Measurements from ENCODE around the gene PABPN1L.

PABPN1L gene

GRCh38 chr16:88851616-88852015 is 14.8 kb downstream of the PABPN1L start:
- Histone ChIP-seq H3K4me2 (ENCODE audit: low read length) (no peak overlapping the region), H3K27ac (ENCODE audit: low read depth, low read length) (no peak overlapping the region), H3K79me2 (ENCODE audit: control insufficient read depth, low read length) (no peaks in the 10 kb centered on the region), H3K4me3 (ENCODE audit: low read length) (no peak overlapping the region), H3K9me3 (ENCODE audit: control insufficient read depth, insufficient read depth, low read length) (no peaks in the 10 kb centered on the region), H3K27me3 (ENCODE audit: control insufficient read depth, low read length) (no peaks in the 10 kb centered on the region), H3K36me3 (ENCODE audit: control insufficient read depth, low read length) (no peaks in the 10 kb centered on the region), H4K20me1 (ENCODE audit: control insufficient read depth, insufficient read depth, low read depth, low read length) (no peaks in the 10 kb centered on the region), H3K9me2 (replicated peaks; ENCODE audit: control insufficient read depth, low read length) (no peaks in the 10 kb centered on the region), H3K4me1 (ENCODE audit: control insufficient read depth, low read length) (peaks cover 16% of the 10 kb centered on the region), H3F3A (ENCODE audit: control insufficient read depth, insufficient read depth) (peaks cover 7% of the 10 kb centered on the region)
- TF ChIP-seq EZH2phosphoT487 (IDR thresholded peaks at IDR 0.05; ENCODE audit: borderline replicate concordance, low read length) (no peak), CTCF (IDR thresholded peaks at IDR 0.05; ENCODE audit: low read depth, low read length, poor library complexity, severe bottlenecking) (no peak)

GRCh38 chr16:88850531-88851199 is 15.8 kb downstream of the PABPN1L start:
- no peak overlapping the region for H3K27ac ChIP-seq (ENCODE audit: low read depth, low read length)
- H3K9me2 ChIP-seq (replicated peaks; ENCODE audit: control insufficient read depth, low read length): no peaks in the 10 kb centered on the region
- TF ChIP-seq EZH2phosphoT487 (IDR thresholded peaks at IDR 0.05; ENCODE audit: borderline replicate concordance, low read length): no peak
- no peak for TF ChIP-seq CTCF (IDR thresholded peaks at IDR 0.05; ENCODE audit: low read depth, low read length, poor library complexity, severe bottlenecking)

GRCh38 chr16:88848557-88848956 is 17.9 kb downstream of the PABPN1L start:
- no peak overlapping the region for H3K4me3 ChIP-seq (ENCODE audit: low read length)
- no peaks in the 10 kb centered on the region for H4K20me1 ChIP-seq (ENCODE audit: control insufficient read depth, insufficient read depth, low read depth, low read length)

More at GRCh38 chr16:88850531-88851199, 15.8 kb downstream of the PABPN1L start:
- Histone ChIP-seq H3F3A (ENCODE audit: control insufficient read depth, insufficient read depth) (peaks cover 7% of the 10 kb centered on the region), H3K27me3 (ENCODE audit: control insufficient read depth, low read length) (no peaks in the 10 kb centered on the region), H4K20me1 (ENCODE audit: control insufficient read depth, insufficient read depth, low read depth, low read length) (no peaks in the 10 kb centered on the region), H3K79me2 (ENCODE audit: control insufficient read depth, low read length) (no peaks in the 10 kb centered on the region), H3K36me3 (ENCODE audit: control insufficient read depth, low read length) (no peaks in the 10 kb centered on the region), H3K4me1 (ENCODE audit: control insufficient read depth, low read length) (peaks cover 10% of the 10 kb centered on the region), H3K9me3 (ENCODE audit: control insufficient read depth, insufficient read depth, low read length) (no peaks in the 10 kb centered on the region), H3K4me2 (ENCODE audit: low read length) (no peak overlapping the region), H3K4me3 (ENCODE audit: low read length) (no peak overlapping the region)

More at GRCh38 chr16:88848557-88848956, 17.9 kb downstream of the PABPN1L start:
- Histone ChIP-seq H3K27me3 (ENCODE audit: control insufficient read depth, low read length) (no peaks in the 10 kb centered on the region), H3K4me2 (ENCODE audit: low read length) (no peak overlapping the region), H3K36me3 (ENCODE audit: control insufficient read depth, low read length) (no peaks in the 10 kb centered on the region), H3K4me1 (ENCODE audit: control insufficient read depth, low read length) (no peaks in the 10 kb centered on the region), H3K79me2 (ENCODE audit: control insufficient read depth, low read length) (no peaks in the 10 kb centered on the region), H3F3A (ENCODE audit: control insufficient read depth, insufficient read depth) (no peaks in the 10 kb centered on the region), H3K9me3 (ENCODE audit: control insufficient read depth, insufficient read depth, low read length) (no peaks in the 10 kb centered on the region), H3K27ac (ENCODE audit: low read depth, low read length) (no peak overlapping the region), H3K9me2 (replicated peaks; ENCODE audit: control insufficient read depth, low read length) (no peaks in the 10 kb centered on the region)
- TF ChIP-seq CTCF (IDR thresholded peaks at IDR 0.05; ENCODE audit: low read depth, low read length, poor library complexity, severe bottlenecking) (no peak), EZH2phosphoT487 (IDR thresholded peaks at IDR 0.05; ENCODE audit: borderline replicate concordance, low read length) (no peak)

All from DOHH2 (cell line).